CD4-positive, alpha-beta T cell (primary cell): ENCODE data around the gene COL24A1. TPM values are rescaled to one million over a fixed set of nuclear protein-coding genes. Genes with fewer than 3 reads are reported as not detected.

ENCODE experiments used
- ATAC-seq: fragments of 200-7000 bp; cut with Tn5 transposase; one replicate; pipeline ENCODE4 v1.10.0; 2022; ENCODE audit warnings: mild to moderate bottlenecking; ENCODE audit not compliant: poor library complexity
- CTCF ChIA-PET: fragments of 350-600 bp; sonication (Branson Sonifier 250); formaldehyde crosslinking; loops from one replicate; lab custom pipeline; 2021; ENCODE audit warnings: antibody characterized with exemption, inconsistent platforms; lab: Charles Lee
- POLR2A ChIA-PET: fragments of 350-600 bp; sonication (Branson Sonifier 250); formaldehyde crosslinking; loops from one replicate; lab custom pipeline; 2021; ENCODE audit warnings: antibody characterized with exemption, inconsistent platforms; lab: Charles Lee
- DNase-seq, 14 experiments: peaks; one replicate each; pipeline ENCODE4 v3.0.0-alpha.2; 2013 to 2020; ENCODE audit warnings: mixed read lengths in 2 of 14
- H3K27ac ChIP-seq, 2 donors: one replicate each; pipeline versions ENCODE4 v1.5.1 to v1.7.0; 2013; ENCODE audit warnings: low read length in 2 of 2, low read depth in 1 of 2, mild to moderate bottlenecking in 1 of 2
- H3K27me3 ChIP-seq, 2 experiments: 1 replicate in 1 of 2; 2 replicates in 1 of 2; pipeline versions ENCODE4 v1.6.1 to v1.7.0; 2013; ENCODE audit warnings: low read length in 2 of 2, control low read depth in 1 of 2, mild to moderate bottlenecking in 1 of 2, moderate library complexity in 1 of 2; ENCODE audit not compliant: insufficient read depth in 2 of 2, control insufficient read depth in 1 of 2
- H3K36me3 ChIP-seq: one replicate; pipeline ENCODE4 v1.6.1; 2013; ENCODE audit warnings: low read length, control low read depth; ENCODE audit not compliant: insufficient read depth
- H3K4me1 ChIP-seq: one replicate; pipeline ENCODE4 v1.6.1; 2013; ENCODE audit warnings: low read length, control low read depth; ENCODE audit not compliant: insufficient read depth
- H3K4me3 ChIP-seq: one replicate; pipeline ENCODE4 v1.5.1; 2013; ENCODE audit warnings: mild to moderate bottlenecking, low read length, moderate library complexity
- H3K9me3 ChIP-seq, 2 experiments: 1 replicate in 1 of 2; 2 replicates in 1 of 2; pipeline versions ENCODE4 v1.6.1 to v1.7.0; 2013; ENCODE audit warnings: low read length in 2 of 2, mild to moderate bottlenecking in 2 of 2, control low read depth in 1 of 2, moderate library complexity in 1 of 2; ENCODE audit not compliant: control insufficient read depth in 1 of 2, insufficient read depth in 1 of 2
- H3K27ac Mint-ChIP-seq: one replicate; pipeline ENCODE4 v1.8.0; 2020; ENCODE audit warnings: mixed read lengths
- H3K27me3 Mint-ChIP-seq: one replicate; pipeline ENCODE4 v1.8.0; 2021; ENCODE audit warnings: mixed read lengths
- H3K36me3 Mint-ChIP-seq: one replicate; pipeline ENCODE4 v1.8.0; 2021; ENCODE audit warnings: low read depth, mixed read lengths
- H3K4me1 Mint-ChIP-seq: one replicate; pipeline ENCODE4 v1.8.0; 2021; ENCODE audit warnings: low read depth, mixed read lengths
- H3K4me3 Mint-ChIP-seq: one replicate; pipeline ENCODE4 v1.8.0; 2020; ENCODE audit warnings: mild to moderate bottlenecking, mixed read lengths
- H3K9me3 Mint-ChIP-seq: one replicate; pipeline ENCODE4 v1.8.0; 2020; ENCODE audit warnings: mixed read lengths
- CTCF ChIP-seq: fragments of 200-600 bp; IDR thresholded peaks from one replicate; pipeline ENCODE4 v1.8.0; 2022; ENCODE audit warnings: antibody characterized with exemption, mild to moderate bottlenecking
- intact Hi-C, 2 experiments: fragments of 100-400 bp; cut with DNase I in 1 of 2; cut with micrococcal nuclease in 1 of 2; formaldehyde crosslinking; loops; one replicate each; pipeline versions ENCODE4 v1.15.1 to v1.9.0; 2023 to 2025; cut with DNase I, micrococcal nuclease
- total RNA-seq, 174 experiments: library from RNA in 2 of 174; stranded (reverse) in 2 of 174; gene quantifications; one replicate each; pipeline ENCODE4 v1.2.3 and lab custom pipeline; 2021 to 2026

The COL24A1 gene
- total RNA-seq, 2 experiments from 2014 or later: 0.25 TPM; not detected in 1

GRCh38 chr1:86191958-86192357 lies 35.4 kb upstream of the COL24A1 start:
- H3K27me3 ChIP-seq: no peaks in the 10 kb centered on the region
- no peaks in the 10 kb centered on the region for H3K4me1 Mint-ChIP-seq
- ATAC-seq (no peak), DNase-seq (no peak)
- no peak for TF ChIP-seq CTCF
- H3K27ac Mint-ChIP-seq: no peak overlapping the region
- no peaks in the 10 kb centered on the region for H3K4me1 ChIP-seq
- H3K36me3 ChIP-seq: no peaks in the 10 kb centered on the region
- intact Hi-C loops: no loop called here
- CTCF ChIA-PET: no interaction called here
- H3K36me3 Mint-ChIP-seq: no peaks in the 10 kb centered on the region
- H3K27ac ChIP-seq: no peak overlapping the region
- no peak overlapping the region for H3K4me3 ChIP-seq
- POLR2A ChIA-PET: no interaction called here
- no peak overlapping the region for H3K4me3 Mint-ChIP-seq
- no peaks in the 10 kb centered on the region for H3K9me3 Mint-ChIP-seq
- no peaks in the 10 kb centered on the region for H3K9me3 ChIP-seq
- no peaks in the 10 kb centered on the region for H3K27me3 Mint-ChIP-seq

GRCh38 chr1:86190873-86191272 lies 34.3 kb upstream of the COL24A1 start:
- Histone ChIP-seq H3K9me3 (no peaks in the 10 kb centered on the region), H3K4me3 (no peak overlapping the region), H3K36me3 (no peaks in the 10 kb centered on the region), H3K4me1 (no peaks in the 10 kb centered on the region), H3K27me3 (no peaks in the 10 kb centered on the region), H3K27ac (no peak overlapping the region)
- no peaks in the 10 kb centered on the region for H3K9me3 Mint-ChIP-seq
- intact Hi-C loops: no loop called here
- H3K27ac Mint-ChIP-seq: no peak overlapping the region
- ChIA-PET CTCF (no interaction called here), POLR2A (no interaction called here)
- no peak for TF ChIP-seq CTCF
- H3K27me3 Mint-ChIP-seq: no peaks in the 10 kb centered on the region
- ATAC-seq (no peak), DNase-seq (no peak)
- H3K4me1 Mint-ChIP-seq: no peaks in the 10 kb centered on the region
- H3K36me3 Mint-ChIP-seq: no peaks in the 10 kb centered on the region
- H3K4me3 Mint-ChIP-seq: no peak overlapping the region

GRCh38 chr1:86184426-86184825 lies 27.9 kb upstream of the COL24A1 start:
- TF ChIP-seq CTCF: no peak
- POLR2A ChIA-PET: no interaction called here

More at GRCh38 chr1:86184426-86184825, 27.9 kb upstream of the COL24A1 start:
- intact Hi-C loops: no loop called here
- Histone ChIP-seq H3K4me3 (no peak overlapping the region), H3K27me3 (no peaks in the 10 kb centered on the region), H3K9me3 (peaks cover 0 to 5% of the 10 kb centered on the region in 2 experiments), H3K4me1 (no peaks in the 10 kb centered on the region), H3K36me3 (no peaks in the 10 kb centered on the region), H3K27ac (no peak overlapping the region)
- Mint-ChIP-seq H3K9me3 (peaks cover 3% of the 10 kb centered on the region), H3K27ac (no peak overlapping the region), H3K4me3 (no peak overlapping the region), H3K36me3 (no peaks in the 10 kb centered on the region), H3K27me3 (no peaks in the 10 kb centered on the region), H3K4me1 (no peaks in the 10 kb centered on the region)
- CTCF ChIA-PET: no interaction called here
- ATAC-seq (no peak), DNase-seq (no peak)
